Measurements from ENCODE around the gene CLDN10.

Gene CLDN10

DNA sequence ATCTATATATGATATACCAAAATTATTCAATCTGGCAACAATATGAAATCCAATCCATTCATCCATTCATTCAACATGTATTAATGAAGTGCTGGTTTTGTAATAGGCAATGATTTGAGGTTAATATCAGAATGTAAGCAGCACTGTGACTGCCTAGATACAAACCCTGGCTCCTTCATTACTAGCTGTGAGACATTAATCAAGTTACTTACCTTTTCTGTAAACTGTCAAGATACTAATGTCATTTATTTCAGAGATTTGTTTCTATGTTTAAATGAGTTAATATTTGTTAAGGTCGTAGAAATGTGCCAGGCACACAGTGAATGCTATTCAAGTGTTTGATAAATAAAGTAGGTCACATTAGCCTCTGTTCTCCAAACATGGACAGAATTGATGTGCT is 40.9 kb downstream of the CLDN10 start:
- H3K4me3 ChIP-seq (ENCODE audit: low read depth, low read length), result no peak overlapping the region
- DNase-seq (ENCODE audit: low read depth, low spot score), result no peak
- ChIA-PET POLR2A (no interaction called here), CTCF (interaction anchor here (0.9 to 2.4 kb wide), 3 partner anchors 31 to 404 kb away, joined by 3 to 9 read pairs (median 3); no protein-coding TSS in a partner anchor)
- TF ChIP-seq, protein P1, sequence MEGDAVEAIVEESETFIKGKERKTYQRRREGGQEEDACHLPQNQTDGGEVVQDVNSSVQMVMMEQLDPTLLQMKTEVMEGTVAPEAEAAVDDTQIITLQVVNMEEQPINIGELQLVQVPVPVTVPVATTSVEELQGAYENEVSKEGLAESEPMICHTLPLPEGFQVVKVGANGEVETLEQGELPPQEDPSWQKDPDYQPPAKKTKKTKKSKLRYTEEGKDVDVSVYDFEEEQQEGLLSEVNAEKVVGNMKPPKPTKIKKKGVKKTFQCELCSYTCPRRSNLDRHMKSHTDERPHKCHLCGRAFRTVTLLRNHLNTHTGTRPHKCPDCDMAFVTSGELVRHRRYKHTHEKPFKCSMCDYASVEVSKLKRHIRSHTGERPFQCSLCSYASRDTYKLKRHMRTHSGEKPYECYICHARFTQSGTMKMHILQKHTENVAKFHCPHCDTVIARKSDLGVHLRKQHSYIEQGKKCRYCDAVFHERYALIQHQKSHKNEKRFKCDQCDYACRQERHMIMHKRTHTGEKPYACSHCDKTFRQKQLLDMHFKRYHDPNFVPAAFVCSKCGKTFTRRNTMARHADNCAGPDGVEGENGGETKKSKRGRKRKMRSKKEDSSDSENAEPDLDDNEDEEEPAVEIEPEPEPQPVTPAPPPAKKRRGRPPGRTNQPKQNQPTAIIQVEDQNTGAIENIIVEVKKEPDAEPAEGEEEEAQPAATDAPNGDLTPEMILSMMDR (IDR thresholded peaks at IDR 0.05; ENCODE audit: insufficient read depth, low read length, missing control alignments), result no peak

DNA sequence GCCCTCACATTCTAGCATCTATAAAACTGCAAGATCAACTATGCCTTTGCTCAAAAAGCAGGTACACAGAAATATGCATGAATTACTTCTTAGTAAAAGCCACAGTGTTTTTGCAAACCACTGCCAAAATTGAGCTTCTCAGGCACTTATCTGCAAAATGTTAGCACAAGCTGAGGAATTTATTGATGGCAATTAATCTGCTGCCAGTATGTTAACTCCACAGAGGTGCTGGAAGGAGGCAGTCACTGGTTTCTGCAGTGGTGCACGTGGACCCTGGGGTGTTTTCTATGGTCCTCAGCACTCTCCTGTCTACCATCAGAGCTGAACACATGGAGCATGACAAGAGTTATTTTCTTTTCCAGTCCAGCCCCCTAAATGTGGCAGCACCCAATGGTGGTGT is 44.2 kb downstream of the CLDN10 start:
- ChIA-PET POLR2A (no interaction called here), CTCF (interaction anchor here (1.1 to 1.3 kb wide), 2 partner anchors 19 to 237 kb away, joined by 3 read pairs; no protein-coding TSS in a partner anchor)
- TF ChIP-seq, protein P1 (IDR thresholded peaks at IDR 0.05; ENCODE audit: insufficient read depth, low read length, missing control alignments), result no peak
- no peak overlapping the region for H3K4me3 ChIP-seq (ENCODE audit: low read depth, low read length)
- DNase-seq (ENCODE audit: low read depth, low spot score), result no peak

DNA sequence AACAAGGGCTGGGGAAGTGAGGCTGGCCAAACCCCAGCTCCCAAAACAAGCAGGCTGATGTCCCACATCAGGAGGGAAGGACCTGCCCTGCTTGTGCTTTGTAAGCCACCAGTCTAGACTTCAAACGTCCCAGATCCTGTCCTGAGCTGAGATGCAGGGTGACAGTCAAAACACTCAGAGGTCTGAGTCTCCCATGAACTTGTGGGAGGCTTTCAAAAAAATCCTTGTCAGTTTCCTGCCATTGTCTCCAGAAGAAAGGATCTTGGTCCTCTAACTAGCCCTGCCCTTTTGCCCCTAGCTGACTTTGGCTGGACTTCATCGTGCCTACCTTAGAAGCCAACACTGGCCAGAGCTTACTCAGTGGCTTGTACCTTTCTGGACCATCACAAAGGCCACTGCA is 48.7 kb downstream of the CLDN10 start:
- TF ChIP-seq, protein P1 (IDR thresholded peaks at IDR 0.05; ENCODE audit: insufficient read depth, low read length, missing control alignments), result no peak
- ChIA-PET CTCF (interaction anchor here (1.9 kb wide), 1 partner anchor 65 kb away, joined by 4 read pairs; no protein-coding TSS in a partner anchor), POLR2A (no interaction called here)
- H3K4me3 ChIP-seq (ENCODE audit: low read depth, low read length), result no peak overlapping the region
- DNase-seq (ENCODE audit: low read depth, low spot score), result no peak

DNA sequence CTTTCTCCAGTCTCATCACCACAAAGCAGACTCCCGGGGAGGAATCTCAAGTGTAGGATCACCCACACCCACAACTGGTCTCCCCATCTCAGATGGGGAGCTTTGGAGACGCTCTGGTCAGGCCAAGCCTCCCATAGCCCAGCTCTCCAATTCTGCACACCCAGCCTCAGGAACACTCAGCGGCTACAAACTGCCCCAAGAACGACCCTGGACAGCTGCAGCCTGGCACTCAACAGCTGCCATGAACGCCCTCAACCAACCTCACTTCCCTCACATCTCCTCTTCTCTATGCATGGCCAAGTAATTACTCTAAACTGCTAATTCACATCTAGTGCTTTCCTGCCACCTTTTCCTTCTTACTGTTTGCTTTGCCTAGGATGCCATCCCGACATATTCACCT is 49.4 kb downstream of the CLDN10 start:
- CTCF ChIA-PET, result interaction anchor here (1.0 kb wide), 1 partner anchor 9 kb away, joined by 3 read pairs; no protein-coding TSS in a partner anchor
- TF ChIP-seq, protein P1 (IDR thresholded peaks at IDR 0.05; ENCODE audit: insufficient read depth, low read length, missing control alignments), result no peak
- no peak for DNase-seq (ENCODE audit: low read depth, low spot score)
- H3K4me3 ChIP-seq (ENCODE audit: low read depth, low read length), result no peak overlapping the region
- POLR2A ChIA-PET, result no interaction called here

DNA sequence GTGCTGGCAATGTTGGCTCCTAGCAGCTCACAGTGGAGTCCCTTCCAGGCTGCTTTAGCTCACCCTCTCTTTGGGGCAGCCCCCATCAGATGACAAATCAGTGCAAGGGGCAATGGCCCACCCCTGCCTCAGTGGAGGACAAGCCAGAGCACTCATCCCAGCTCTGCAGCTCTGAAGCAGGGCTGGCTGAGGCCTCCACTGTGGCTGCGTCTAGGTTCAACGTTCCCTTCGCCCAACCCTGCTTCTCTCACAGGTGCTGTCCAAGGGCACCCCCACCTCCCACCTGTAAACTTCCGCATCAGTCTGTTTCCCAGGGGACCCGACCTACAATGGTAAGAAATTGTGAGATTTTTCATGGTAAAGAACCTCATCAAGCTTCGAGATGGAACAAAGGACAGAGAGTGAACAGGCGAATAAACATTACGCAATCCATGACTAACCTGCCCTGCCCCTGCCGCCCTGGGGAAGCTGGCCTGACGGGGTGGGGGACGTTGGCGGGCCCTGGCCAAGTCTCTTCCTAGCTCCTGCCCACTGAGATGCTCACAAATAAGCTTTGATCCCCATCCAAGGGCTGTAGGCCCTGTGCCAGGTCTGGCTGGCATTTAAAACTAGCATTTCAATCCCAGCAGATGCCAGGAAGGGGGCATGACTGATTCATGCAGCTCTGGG is 51.5 kb downstream of the CLDN10 start:
- DNase-seq (ENCODE audit: low read depth, low spot score), result no peak
- CTCF ChIA-PET, result interaction anchor here (1.0 kb wide), 1 partner anchor 20 kb away, joined by 5 read pairs; no protein-coding TSS in a partner anchor
- TF ChIP-seq, protein P1 (IDR thresholded peaks at IDR 0.05; ENCODE audit: insufficient read depth, low read length, missing control alignments), result no peak

GRCh38 chr13:95604556-95604915 is 52.0 kb downstream of the CLDN10 start:
- DNase-seq (ENCODE audit: low read depth, low spot score), result no peak
- CTCF ChIA-PET, result interaction anchor here (1.0 kb wide), 1 partner anchor 19 kb away, joined by 5 read pairs; no protein-coding TSS in a partner anchor
- no peak overlapping the region for H3K4me3 ChIP-seq (ENCODE audit: low read depth, low read length)
- POLR2A ChIA-PET, result no interaction called here
- TF ChIP-seq, protein P1 (IDR thresholded peaks at IDR 0.05; ENCODE audit: insufficient read depth, low read length, missing control alignments), result no peak

More for the DNA sequence above, 51.5 kb downstream of the CLDN10 start:
- H3K4me3 ChIP-seq (ENCODE audit: low read depth, low read length), result no peak overlapping the region
- POLR2A ChIA-PET, result no interaction called here
